Fibroblast of the aortic adventitia (primary cell): ENCODE data around the gene CAMK2B. TPM values are rescaled to one million over a fixed set of nuclear protein-coding genes. Genes with fewer than 3 reads are reported as not detected.

Experiments
- DNase-seq: peaks from one replicate; pipeline ENCODE4 v3.0.0-alpha.2; 2010; ENCODE audit warnings: low read depth
- H3K4me3 ChIP-seq: 2 replicates; pipeline ENCODE4 v1.5.1; 2011; ENCODE audit warnings: low read depth, mild to moderate bottlenecking, control low read depth, low read length, moderate library complexity
- CTCF ChIP-seq: IDR thresholded peaks from 2 replicates; pipeline ENCODE4 v1.5.1; 2011; ENCODE audit warnings: mild to moderate bottlenecking, low read length, control low read depth, inconsistent platforms; ENCODE audit not compliant: insufficient read depth
- total RNA-seq: library from RNA; depleted of rRNA; stranded (reverse); fragments of >200 nt; gene quantifications from 2 replicates; pipeline ENCODE4 v1.2.3, GENCODE V29; 2012; ENCODE audit warnings: low replicate concordance

CAMK2B gene
- total RNA-seq, 1 donor = 6.4 TPM

- H3K4me3 ChIP-seq = no peak overlapping the region
- no peak for TF ChIP-seq CTCF
- DNase-seq = no peak
Observed at GRCh38 chr7:44321796-44322195, 3.6 kb downstream of the CAMK2B start.

GRCh38 chr7:44320794-44321371 lies 4.5 kb downstream of the CAMK2B start:
- H3K4me3 ChIP-seq = no peak overlapping the region
- no peak for DNase-seq
- no peak for TF ChIP-seq CTCF

- no peak overlapping the region for H3K4me3 ChIP-seq
- TF ChIP-seq CTCF = no peak
- no peak for DNase-seq
Observed at GRCh38 chr7:44320141-44320540, 5.3 kb downstream of the CAMK2B start.

- DNase-seq = no peak
- no peak for TF ChIP-seq CTCF
- H3K4me3 ChIP-seq = no peak overlapping the region
Observed at GRCh38 chr7:44318332-44318731, 7.1 kb downstream of the CAMK2B start.

- no peak for DNase-seq
- TF ChIP-seq CTCF = no peak
- no peak overlapping the region for H3K4me3 ChIP-seq
Observed at GRCh38 chr7:44315301-44315903, 10.0 kb downstream of the CAMK2B start.

GRCh38 chr7:44313621-44314031 lies 11.8 kb downstream of the CAMK2B start:
- no peak for TF ChIP-seq CTCF
- no peak overlapping the region for H3K4me3 ChIP-seq
- DNase-seq = no peak

- no peak overlapping the region for H3K4me3 ChIP-seq
- no peak for TF ChIP-seq CTCF
- no peak for DNase-seq
Observed at GRCh38 chr7:44313016-44313415, 12.4 kb downstream of the CAMK2B start.
